ENCODE measurements around the gene UMODL1.

Gene UMODL1, protein sequence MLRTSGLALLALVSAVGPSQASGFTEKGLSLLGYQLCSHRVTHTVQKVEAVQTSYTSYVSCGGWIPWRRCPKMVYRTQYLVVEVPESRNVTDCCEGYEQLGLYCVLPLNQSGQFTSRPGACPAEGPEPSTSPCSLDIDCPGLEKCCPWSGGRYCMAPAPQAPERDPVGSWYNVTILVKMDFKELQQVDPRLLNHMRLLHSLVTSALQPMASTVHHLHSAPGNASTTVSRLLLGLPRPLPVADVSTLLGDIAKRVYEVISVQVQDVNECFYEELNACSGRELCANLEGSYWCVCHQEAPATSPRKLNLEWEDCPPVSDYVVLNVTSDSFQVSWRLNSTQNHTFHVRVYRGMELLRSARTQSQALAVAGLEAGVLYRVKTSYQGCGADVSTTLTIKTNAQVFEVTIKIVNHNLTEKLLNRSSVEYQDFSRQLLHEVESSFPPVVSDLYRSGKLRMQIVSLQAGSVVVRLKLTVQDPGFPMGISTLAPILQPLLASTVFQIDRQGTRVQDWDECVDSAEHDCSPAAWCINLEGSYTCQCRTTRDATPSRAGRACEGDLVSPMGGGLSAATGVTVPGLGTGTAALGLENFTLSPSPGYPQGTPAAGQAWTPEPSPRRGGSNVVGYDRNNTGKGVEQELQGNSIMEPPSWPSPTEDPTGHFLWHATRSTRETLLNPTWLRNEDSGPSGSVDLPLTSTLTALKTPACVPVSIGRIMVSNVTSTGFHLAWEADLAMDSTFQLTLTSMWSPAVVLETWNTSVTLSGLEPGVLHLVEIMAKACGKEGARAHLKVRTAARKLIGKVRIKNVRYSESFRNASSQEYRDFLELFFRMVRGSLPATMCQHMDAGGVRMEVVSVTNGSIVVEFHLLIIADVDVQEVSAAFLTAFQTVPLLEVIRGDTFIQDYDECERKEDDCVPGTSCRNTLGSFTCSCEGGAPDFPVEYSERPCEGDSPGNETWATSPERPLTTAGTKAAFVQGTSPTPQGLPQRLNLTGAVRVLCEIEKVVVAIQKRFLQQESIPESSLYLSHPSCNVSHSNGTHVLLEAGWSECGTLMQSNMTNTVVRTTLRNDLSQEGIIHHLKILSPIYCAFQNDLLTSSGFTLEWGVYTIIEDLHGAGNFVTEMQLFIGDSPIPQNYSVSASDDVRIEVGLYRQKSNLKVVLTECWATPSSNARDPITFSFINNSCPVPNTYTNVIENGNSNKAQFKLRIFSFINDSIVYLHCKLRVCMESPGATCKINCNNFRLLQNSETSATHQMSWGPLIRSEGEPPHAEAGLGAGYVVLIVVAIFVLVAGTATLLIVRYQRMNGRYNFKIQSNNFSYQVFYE

DNA sequence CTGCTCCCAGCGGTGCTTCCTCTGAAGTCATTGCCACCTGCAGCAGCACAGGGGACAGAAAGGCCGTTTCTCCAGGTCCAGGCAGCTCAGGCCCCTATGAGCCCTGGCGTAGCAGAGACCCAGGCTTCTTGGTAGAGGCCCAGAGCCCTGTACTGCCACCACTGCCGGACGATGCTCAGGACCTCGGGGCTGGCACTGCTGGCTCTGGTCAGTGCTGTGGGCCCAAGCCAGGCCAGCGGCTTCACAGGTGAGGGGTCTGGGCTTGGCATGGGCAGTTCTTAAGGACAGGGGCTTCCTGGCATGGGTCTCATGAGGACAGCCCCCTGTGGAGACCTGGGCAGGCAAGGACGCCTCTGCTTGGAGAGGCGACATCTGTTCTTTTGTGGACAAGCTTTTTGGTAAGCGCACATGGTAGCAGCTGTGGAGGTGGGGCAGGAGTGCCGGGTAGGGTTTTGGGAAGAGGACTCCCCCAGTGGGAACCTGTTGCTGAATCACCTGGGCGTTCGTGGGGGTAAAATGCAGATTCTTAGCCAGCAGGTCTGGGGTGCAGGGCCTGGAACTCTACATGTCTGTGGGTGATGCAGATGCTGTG is at the start of gene UMODL1:
Gene UMODL1, plus strand, starts transcription at position 172 of the 592 bp plus-strand sequence. Its CDS starts 0 bp downstream, at position 172.
- DNase-seq, result no peak

DNA sequence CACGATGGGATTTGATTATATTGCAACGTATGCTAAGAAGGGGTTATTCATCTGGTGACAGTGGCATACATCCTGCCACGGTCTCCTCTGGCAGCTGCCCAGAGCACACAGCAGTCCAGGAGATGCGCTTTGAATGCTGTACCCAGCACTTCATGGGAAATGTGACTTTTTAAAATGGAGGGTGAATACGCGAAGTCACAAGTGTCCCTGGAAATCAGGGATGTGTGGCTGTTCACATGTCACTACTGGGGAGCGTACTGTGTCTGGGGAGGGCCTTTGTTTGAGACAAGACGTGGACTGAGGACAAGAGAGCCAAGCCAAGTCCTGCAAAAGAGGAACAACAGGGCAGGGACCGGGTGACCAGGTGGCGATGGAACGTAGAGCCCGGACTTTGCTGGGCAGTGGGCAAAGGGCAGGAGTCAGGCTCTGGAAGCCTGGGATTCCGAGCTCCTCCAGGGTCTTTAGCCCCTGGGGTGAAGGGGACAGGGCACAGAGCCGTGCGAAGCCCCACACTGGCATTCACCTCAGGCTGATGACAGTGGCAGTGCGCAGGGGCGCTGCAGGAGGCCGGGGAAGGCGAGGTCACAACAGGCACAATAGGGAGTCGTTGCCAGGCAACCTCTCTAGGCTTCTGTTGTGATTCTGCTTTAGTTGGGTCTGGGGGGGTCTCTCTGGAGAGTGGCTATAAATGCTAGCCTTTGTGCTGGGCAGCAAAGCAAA is 49.6 kb upstream of the UMODL1 start:
- peak; percentile 25 for DNase-seq

DNA sequence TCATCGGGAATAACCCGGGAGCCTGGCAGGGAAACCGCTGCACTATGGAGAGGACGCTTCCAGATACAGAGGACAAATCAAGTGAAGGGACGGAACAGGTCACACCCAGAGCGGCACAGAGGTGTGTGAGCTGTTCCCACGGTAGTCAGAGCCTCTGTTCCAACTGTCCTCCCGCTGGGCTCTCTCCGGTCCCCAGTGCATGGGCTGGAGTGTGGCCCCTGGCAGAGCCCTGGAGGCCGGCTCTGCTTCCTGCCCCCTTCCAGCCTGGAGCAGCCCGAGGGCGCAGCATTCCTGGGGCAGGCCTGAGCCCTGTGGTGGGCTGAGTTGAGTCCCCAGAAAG is 49.1 kb upstream of the UMODL1 start:
- DNase-seq, result no peak

DNA sequence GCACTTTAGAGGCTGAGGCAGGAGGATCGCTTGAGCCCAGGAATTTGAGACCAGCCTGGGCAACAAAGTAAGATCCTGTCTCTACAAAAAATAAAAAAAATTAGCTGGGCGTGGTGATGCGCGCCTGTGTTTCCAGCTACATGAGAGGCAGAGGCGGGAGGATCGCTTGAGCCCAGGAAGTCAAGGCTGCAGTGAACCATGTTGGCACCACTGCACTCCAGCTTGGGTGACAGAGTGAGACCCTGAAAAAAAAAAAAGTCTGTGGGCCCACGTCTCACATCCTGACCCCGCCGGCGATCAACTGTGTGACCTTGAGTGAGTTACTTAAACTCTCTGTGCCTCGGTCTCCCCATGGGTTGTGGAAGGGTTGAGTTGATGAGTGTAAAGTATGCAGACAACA is 48.2 kb upstream of the UMODL1 start:
- DNase-seq, result no peak

DNA sequence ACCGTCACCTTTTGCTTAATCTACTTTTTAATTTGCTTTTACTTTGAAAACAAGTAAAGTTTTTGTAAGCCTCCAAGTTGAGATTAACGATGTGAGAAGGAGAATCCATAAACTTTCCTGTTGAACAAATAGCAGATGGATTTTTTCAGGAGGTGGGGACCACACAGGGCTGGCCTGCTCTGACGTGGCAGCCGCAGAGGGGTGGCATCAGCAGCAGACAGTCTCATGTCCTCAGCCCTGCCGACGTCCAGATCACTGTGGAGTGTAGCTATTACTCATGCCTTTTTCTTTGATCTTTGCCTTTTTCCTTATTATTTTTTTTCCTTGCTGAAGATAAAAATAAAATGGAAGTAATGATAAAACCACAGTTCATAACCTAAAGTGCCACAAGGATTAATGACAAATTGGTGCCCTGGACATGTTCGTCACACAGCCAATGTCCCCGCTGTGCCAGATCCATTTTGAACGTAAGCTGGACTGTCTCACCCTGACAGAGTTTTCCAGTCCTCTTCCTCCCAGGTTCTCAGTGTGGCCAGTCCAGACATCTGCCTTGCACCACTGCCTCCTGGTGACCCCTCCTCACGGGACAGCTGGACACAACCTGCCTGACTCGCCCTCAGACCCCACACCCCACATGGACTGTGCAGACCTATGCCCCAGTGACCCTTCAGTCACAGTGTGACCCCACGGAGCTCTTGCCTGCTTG is 45.6 kb upstream of the UMODL1 start:
- no peak for DNase-seq

DNA sequence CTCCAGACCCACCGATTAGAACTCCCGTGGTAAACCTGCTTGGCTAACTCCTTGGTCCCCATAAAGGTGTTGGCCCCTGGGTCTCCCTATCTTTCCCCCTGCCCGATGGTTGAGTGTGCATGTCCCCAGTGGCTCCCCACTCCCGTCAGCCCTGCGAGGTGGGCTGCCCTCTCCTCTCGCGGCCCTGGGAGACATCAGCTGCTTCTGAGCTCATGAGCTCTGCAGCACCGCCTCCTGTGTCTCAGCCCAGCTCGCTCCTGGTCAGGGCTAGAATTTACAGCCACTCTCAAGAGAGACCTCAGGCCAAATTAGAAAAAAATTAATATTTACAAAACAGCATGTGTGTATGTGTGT is 45.1 kb upstream of the UMODL1 start:
- no peak for DNase-seq

DNA sequence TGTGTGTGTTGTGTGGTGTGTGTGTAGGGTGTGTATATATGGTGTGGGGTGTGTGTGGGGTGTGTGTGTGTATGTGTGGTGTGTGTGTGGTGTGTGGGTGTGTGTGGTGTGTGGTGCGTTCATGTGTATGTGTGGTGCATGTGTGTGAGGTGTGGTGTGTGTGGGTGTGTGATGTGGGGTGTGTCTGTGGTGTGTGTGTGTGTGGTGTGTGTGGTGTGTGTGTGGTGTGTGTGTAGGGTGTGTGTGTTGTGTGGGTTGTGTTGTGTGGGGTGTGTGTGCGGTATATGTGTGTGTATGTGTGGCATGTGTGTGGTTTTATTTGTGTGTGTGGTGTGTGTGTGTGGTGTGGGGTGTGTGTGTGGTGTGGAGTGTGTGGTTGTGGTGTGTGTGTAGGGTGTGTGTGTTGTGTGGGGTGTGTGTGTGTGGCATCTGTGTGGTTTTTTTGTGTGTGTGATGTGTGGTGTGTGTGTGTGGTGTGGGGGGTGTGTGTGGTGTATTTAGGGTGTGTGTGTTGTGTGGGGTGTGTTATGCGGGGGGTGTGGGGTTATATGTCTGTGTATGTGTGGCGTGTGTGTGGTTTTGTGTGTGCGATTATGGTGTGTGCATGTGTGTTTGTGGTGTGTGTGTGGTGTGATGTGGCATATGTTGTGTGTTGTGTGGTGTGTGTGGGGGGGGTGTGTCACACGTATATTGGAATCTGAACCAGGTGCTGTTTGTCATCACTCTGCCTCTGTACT is 43.9 kb upstream of the UMODL1 start:
- DNase-seq, result no peak

DNA sequence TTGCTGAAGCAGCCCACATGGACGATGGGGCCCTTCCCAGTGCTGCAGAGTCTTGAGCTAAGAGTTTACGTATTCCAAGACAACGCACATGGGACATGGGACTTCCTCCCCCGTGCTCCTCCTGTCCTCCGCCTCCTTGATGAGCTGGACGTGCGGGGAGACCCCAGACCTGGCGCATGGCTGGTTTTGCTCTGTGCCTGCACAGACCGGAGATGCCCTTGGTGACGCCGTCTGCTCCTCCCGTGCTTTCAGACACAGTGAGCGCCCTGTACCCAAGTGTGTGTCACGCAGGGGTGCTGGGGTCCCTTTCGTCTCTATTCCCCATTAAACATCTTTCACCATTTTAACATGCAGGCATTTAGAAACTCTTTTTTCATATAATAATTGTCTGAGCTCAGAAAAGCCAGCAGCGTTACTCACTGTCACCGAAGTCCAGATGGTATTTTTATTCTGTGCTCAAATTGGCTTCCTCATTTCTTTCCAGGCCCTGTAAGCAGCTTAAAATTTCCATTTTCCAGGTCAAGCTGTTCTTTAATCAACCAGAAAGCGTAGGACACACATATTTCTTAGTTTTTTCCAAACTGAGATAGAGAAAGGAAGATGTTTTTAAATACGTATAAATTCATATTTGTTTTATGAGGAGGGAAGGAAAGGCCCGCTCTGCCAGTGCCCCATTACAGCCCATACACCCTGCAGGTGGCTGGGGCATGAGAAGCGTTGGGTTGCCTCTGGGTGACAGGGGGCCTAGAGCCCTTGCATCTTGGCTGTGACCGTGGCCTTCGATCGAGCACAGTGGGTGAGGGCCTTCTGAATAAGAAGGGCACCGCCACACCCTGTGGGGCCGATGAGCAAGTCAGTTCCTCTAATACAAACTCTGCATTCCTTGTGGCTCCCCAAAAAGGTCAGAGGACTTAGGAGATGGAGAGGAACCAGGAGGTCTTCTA is 43.0 kb upstream of the UMODL1 start:
- no peak for DNase-seq

DNA sequence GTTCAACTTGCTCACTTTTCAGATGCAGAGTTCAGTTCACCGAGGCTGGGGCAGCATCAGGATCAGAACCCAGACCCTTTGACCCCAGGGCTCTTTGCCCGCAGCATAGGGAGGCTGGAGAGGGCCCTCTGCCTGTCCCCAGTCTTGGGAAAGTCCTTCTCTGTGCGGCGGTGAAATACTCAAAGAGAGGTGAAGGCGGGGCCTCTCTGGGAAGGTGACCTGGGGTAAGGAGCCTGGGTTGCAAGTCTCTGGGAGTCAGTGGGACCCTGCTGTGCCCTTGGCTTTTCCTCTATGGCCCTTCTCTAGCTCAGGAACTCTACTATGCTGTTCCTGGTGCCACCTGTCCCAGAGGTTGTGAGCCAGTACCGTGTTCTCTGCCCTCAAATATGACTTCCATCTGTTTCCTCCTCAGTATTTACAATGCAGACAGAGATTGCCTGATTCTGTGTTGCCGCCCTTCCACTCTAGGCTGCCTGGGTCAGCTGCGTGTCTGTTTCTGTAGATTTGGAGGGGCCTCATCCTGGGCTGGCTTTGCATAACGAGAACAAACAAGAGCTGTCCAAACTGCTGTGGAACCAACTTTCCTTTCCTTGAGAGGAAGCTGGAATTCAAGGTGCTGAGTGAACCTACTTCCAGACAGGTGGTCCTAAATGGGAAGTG is 42.2 kb upstream of the UMODL1 start:
- no peak for DNase-seq

DNA sequence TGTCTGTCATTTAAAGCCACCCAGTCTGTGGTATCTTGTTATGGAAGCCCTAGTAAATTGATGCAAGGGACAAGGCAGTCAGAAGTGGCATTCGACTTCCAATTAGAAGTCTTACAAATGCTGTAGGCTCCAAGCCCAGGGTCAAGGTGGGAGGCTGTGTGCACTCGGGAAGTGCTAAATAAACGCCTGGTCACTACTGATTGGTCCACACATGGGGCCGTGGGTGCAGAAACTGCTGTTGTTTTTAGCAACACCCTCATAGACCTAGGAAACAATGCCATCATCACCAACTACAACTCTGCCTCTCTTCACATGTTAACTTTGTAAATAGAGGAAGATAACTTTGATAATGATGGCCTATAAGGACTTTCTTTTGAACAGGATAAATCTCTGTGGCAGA is 40.8 kb upstream of the UMODL1 start:
- DNase-seq, result no peak

DNA sequence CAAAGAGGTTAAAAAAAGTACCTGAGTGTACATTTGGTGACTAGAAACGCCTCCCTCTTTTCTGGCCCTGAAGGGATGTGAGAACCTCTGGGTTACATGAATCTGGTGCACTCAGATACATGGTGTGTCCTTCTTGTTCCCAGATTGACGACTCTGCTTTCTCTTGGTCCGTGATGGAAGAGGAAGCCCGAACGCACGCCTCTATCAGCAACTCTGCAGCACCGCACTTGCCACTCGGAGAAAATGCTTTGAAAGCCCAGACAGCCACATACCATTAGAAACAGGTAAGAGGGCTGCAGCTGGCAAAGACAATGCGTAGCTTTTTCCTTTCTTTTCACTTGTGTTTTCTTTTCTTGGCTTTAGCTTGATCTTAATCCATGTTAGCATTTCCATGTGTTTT is 39.9 kb upstream of the UMODL1 start:
- DNase-seq, result no peak

DNA sequence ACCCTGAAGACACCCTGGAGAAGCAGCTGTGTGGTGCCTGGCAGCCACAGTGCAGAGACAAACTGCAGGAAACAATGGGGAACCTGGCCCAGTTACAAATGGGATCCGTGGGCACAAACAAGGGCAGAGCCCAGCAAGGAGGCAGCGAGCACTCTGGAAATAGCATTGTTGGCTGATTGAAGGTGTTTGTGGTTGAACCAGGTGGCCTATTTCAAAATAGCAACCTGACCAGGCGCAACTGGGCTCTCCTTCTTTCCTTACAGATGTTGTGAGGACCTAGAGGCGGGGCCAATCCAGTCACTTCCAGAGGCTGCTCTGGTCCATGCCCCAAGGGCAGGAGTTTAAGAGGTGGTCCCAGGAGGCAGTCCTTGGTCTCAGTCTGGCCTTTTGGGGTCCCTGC is 39.3 kb upstream of the UMODL1 start:
- DNase-seq, result no peak

DNA sequence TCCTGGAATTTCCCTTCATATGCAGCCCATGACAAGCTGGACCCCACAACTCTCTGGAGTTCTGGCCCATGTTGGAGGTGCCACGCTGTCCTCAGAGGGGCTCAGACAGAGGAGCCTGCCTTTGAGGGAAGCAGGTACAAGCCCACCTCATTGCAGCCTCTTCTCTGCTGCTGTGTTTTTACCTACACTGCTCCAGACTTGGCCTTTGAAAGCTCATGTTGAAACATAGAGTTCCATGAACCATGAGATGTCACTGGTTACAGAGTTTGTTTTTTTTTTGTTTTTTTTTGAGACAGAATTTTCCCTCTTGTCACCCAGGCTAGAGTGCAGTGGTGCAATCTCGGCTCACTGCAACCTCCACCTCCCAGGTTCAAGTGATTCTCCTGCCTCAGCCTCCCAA is 38.9 kb upstream of the UMODL1 start:
- DNase-seq, result no peak

DNA sequence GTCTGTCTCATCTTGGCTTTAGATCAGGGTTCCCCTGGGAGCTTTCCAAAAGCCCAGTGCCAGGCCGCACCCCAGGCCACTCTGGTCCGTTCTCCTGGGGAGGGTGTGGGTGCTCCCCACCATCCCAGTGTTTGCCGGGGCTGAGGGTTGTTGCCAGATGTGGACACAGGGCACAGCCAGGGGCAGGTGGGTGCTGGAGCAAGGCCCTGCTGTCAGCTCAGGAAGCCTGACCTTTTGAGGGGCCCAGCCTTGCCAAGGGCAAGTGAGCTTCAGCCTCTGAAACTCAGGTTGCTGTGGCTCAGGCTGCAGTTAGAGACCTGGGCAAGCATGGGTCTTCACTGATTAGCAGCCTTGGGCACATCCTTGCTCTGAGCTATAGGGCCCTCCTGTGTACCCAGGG is 38.1 kb upstream of the UMODL1 start:
- no peak for DNase-seq

DNA sequence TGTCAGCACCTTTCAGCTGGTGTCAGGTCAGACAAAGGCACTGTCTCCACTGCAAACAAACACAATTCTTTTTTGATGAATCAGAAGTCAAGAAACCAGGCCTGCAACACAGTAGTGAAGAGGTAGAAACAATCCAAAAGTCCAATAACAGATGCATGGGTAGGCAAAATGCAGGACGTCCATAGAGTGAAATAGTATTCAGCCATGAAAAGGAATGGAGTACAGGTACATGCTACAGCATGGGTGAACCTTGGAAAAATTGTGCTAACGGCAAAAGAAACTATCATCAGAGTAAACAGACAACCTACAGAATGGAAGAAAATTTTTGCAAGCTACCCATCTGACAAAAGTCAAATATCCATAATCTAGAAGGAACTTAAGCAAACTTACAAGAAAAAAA is 34.8 kb upstream of the UMODL1 start:
- DNase-seq, result no peak

DNA sequence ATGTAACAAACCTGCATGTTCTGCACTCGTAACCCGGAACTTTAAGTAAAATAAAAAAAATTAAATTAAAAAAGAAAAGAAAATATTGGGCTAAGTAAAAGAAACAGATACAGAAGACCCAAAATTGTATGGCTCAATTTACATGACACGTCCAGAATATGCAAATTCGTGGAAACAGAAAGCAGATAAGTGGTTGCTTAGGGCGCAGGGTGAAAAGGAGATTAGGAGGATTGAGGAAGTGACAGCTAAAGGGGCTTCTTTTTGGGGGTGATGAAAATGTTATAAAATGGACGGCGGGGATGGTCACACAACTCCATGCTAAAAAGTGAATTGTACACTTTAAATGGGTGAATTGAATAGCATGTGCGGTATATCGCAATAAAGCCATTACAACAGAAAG is 33.6 kb upstream of the UMODL1 start:
- no peak for DNase-seq

DNA sequence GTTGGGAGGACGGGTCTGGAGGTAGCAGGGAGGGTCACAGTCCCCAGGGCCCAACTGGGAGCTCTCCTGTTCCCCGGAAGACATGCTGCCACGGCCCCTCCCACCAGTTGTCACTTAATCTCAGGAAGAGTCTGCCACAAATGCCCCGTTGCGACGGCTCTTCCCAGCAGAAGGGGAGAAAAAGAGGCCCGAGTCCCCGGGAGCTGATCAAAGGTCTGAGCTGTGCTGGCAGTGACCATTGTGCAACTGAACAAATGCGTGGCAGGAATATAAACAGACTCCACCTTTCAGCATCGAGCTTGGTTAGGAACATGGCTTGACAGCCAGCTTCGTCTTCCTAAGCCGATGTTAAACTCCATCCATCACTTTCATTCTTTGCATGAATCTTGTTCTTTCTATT is 33.2 kb upstream of the UMODL1 start:
- DNase-seq, result no peak

DNA sequence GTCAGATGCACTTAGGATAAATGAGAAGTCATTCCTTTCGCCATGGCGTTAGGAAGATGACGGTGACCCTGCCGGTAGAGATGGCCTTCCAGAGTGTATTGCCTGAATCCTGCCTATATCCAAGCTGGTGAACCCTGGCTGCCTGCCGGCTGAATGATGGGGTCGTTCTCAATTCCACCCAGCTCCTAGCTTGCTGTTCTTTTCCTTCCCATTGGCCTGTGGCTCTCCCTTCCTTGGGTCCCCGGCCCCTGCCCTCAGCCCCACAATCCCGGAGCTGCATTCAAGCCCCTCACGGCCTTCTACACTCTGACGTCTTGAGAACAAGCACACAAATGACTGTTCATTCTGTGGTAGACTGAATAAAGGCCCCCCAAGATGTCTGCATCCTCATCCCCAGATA is 32.7 kb upstream of the UMODL1 start:
- no peak for DNase-seq

DNA sequence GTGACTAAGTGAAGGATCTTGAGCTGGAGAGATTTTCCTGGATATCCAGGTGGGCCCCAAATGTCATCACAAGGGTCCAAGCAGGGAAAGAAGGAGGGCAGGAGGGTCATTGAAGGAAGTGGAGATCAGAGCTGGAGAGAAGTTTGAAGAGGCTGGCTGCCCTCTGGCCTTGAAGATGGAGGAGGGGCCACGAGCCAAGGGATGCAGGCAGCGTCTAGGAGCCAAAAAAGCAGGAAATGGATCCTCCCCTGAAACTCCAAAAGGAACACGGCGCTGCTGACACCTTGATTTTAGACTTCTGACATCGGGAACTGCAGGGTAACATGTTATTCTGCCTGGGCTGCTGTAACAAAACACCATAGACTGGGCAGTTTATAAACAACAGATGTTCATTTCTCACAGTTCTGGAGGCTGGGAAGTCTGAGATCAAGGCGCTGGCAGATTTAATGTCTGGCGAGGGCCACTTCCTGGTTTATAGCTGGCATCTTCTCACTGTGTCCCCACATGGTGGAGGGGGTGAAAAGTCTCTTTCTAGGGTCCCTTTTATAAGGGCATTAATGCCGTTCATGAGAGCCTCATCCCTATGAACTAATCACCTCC is 32.2 kb upstream of the UMODL1 start:
- DNase-seq, result no peak

Data from NCI-H1436 (cell line).